HL-60 (cell line): ENCODE measurements around the gene MAP3K21.

ENCODE experiments used
- CTCF ChIP-seq: IDR thresholded peaks from one replicate; pipeline ENCODE4 v1.5.1; 2011; ENCODE audit warnings: low read length, control low read depth, inconsistent platforms; ENCODE audit not compliant: insufficient read depth
- GABPA ChIP-seq: IDR thresholded peaks from 2 replicates; pipeline ENCODE4 v1.6.1; 2012; ENCODE audit warnings: low read depth
- POLR2AphosphoS5 ChIP-seq: IDR thresholded peaks from 2 replicates; pipeline ENCODE4 v1.6.1; 2012; ENCODE audit warnings: low read depth
- REST ChIP-seq: IDR thresholded peaks from 2 replicates; pipeline ENCODE4 v1.6.1; 2012; ENCODE audit warnings: low read depth; ENCODE audit not compliant: insufficient replicate concordance
- SPI1 ChIP-seq: IDR thresholded peaks from 2 replicates; pipeline ENCODE4 v1.6.1; 2012; ENCODE audit warnings: low read depth, mild to moderate bottlenecking, borderline replicate concordance

GRCh38 chr1:233393926-233394680 is 66.6 kb downstream of the MAP3K21 start:
- TF ChIP-seq GABPA, result no peak
- TF ChIP-seq CTCF, result no peak
- TF ChIP-seq POLR2AphosphoS5, result no peak
- no peak for TF ChIP-seq REST
- TF ChIP-seq SPI1, result no peak
